Right forelimb (tissue), 1 donor: ENCODE results near the gene KIFC1.

Experiments
- DNase-seq: peaks from one replicate; pipeline ENCODE4 v3.0.0-alpha.2; 2018

KIFC1 gene

GRCh38 chr6:33412140-33413009 is 20.8 kb downstream of the KIFC1 start:
- no peak for DNase-seq

GRCh38 chr6:33413241-33414120 is 21.9 kb downstream of the KIFC1 start:
- no peak for DNase-seq

- DNase-seq = no peak
These were observed 23.1 kb downstream of the KIFC1 start for GRCh38 chr6:33414592-33415271.

GRCh38 chr6:33415831-33416230 is 24.2 kb downstream of the KIFC1 start:
- no peak for DNase-seq

GRCh38 chr6:33416386-33417127 is 24.9 kb downstream of the KIFC1 start:
- DNase-seq = no peak

GRCh38 chr6:33417128-33417902 is 25.7 kb downstream of the KIFC1 start:
- DNase-seq = no peak

GRCh38 chr6:33417903-33418689 is 26.5 kb downstream of the KIFC1 start, which contains the start of gene CUTA:
Gene CUTA, minus strand, starts transcription at chr6:33418107. Its CDS starts 107 bp downstream, at chr6:33418000.
- DNase-seq = peak; percentile 99

- no peak for DNase-seq
These were observed 27.2 kb downstream of the KIFC1 start for GRCh38 chr6:33418690-33419291.

GRCh38 chr6:33419580-33420490 is 28.2 kb downstream of the KIFC1 start, which contains the start of gene SYNGAP1:
Gene SYNGAP1, plus strand, starts transcription at chr6:33420065. Its CDS starts 200 bp downstream, at chr6:33420265.
- DNase-seq = peak; percentile 82

- DNase-seq = no peak
These were observed 29.1 kb downstream of the KIFC1 start for GRCh38 chr6:33420491-33421343.

- no peak for DNase-seq
These were observed 29.7 kb downstream of the KIFC1 start for GRCh38 chr6:33421344-33421643.

GRCh38 chr6:33423777-33424176 is 32.2 kb downstream of the KIFC1 start:
- DNase-seq = no peak

GRCh38 chr6:33424855-33425667 is 33.4 kb downstream of the KIFC1 start:
- no peak for DNase-seq

- DNase-seq = peak; percentile 92
These were observed 34.3 kb downstream of the KIFC1 start for GRCh38 chr6:33425668-33426577.

GRCh38 chr6:33426590-33427511 is 35.2 kb downstream of the KIFC1 start:
- DNase-seq = no peak
